GM03348 (cell line): ENCODE data around the gene KNG1.
"Not testable (repeated sequence)": the region's sequence is repeated elsewhere in the genome, so short reads cannot be mapped to it uniquely, and the experiment has no call there.

Experiments used
- DNase-seq: peaks from one replicate; pipeline ENCODE4 v3.0.0; 2012; ENCODE audit warnings: low spot score

KNG1 gene

DNA sequence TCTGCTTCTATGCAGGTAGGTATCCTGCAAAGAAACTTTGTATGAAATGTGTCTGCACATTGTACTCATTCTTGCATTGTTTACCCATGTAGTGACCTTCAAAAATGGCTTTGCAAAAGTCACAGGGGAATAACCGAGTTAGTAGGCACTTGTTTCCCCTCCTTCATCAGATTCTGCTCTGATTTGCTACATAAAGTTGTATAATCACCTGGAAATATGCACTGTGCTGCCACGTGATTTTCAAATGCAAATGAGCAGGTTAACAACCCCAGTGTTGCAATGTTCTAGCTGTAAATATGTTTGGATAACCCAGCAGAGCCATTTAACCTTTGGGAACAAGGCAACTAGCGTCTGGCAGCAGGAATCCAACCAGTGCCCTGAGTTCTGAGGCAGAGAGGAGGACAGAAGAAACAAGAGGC is at the start of gene KNG1:
Gene KNG1 (plus strand): TSS at position 321 of the 419 bp plus-strand sequence. CDS start 184 bp downstream, outside the sequence.
- DNase-seq: no peak

GRCh38 chr3:186668426-186668825 is 48.7 kb upstream of the KNG1 start:
- DNase-seq: no peak

- no peak for DNase-seq
Observed at GRCh38 chr3:186669378-186670084, 47.6 kb upstream of the KNG1 start.

- DNase-seq: no peak
Observed at GRCh38 chr3:186670155-186670554, 47.0 kb upstream of the KNG1 start.

DNA sequence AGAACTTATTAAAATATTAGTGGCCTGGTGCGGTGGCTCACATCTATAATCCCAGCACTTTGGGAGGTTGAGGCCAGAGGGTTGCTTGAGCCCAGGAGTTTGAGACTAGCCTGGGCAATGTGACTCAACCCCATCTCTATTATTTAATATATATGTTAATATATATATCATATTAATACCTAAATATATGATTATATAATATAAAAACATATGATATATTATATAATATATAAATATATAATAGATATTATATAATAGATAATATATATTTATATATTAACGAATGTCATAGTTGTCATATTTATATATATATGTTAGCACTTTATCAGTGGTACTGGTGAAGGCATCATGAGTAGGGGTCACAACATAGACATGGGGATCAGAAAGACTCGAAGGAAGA is 46.1 kb upstream of the KNG1 start:
- DNase-seq: no peak

GRCh38 chr3:186678604-186679003 is 38.6 kb upstream of the KNG1 start:
- DNase-seq: no peak

DNA sequence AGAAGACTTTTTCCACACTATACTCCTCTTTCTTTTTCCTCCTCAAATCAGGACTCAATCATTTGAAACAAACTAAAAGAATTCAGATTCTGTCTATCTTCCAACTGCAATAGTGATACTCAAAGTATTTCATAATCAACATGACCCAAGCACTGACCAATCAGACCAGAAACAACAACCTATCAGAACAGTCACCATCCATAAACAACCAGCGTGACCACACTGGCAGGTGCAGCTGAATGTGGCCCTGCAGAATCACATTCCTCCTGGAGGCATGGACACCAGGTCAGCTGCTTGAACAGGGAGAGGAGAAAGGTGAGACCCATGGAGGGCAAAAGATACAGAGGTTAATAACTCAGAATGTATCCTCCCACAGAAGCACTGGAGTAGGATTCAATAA is 38.0 kb upstream of the KNG1 start:
- DNase-seq: no peak

DNA sequence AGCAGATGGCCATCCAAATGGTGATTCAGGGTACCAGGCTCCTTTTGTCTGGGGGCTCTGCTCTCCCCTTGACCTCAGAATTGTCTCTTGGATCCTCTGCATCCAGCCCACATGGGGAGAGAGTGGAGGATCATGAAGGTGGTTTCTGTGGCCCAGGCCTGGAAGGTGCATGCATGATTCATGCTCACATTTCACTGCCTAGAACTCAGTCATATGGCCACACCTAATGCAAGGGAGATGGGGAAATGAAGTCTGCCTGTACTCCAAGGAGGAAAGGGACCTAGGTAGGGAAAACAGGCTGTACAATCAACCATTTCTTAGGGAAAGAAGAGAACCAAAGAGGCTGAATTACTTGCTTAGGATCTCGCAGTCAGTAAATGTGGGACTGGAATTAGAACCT is 36.3 kb upstream of the KNG1 start:
- no peak for DNase-seq

GRCh38 chr3:186682812-186683211 is 34.3 kb upstream of the KNG1 start:
- no peak for DNase-seq

GRCh38 chr3:186683979-186684378 is 33.2 kb upstream of the KNG1 start:
- no peak for DNase-seq

DNA sequence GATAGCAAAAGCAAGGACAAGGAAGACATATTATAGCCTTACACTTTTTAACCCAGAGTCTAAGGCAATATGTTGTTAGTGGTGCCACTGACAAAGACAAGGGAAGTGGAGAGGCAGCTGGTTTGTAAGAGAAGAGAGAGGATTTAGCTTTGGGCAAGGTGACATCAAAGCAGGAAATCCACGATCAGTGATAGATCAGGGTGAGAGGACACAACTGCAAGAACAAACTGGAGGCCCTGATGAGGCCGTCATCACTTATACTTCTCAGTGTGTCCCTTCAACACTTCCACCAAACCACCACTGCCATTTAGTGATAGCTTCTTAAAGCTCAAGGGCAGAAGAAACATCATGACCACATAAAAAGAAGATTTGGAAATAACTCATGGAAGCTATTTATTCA is 30.7 kb upstream of the KNG1 start:
- DNase-seq: not testable (repeated sequence)

- no peak for DNase-seq
Observed at GRCh38 chr3:186687120-186687651, 30.0 kb upstream of the KNG1 start.

DNA sequence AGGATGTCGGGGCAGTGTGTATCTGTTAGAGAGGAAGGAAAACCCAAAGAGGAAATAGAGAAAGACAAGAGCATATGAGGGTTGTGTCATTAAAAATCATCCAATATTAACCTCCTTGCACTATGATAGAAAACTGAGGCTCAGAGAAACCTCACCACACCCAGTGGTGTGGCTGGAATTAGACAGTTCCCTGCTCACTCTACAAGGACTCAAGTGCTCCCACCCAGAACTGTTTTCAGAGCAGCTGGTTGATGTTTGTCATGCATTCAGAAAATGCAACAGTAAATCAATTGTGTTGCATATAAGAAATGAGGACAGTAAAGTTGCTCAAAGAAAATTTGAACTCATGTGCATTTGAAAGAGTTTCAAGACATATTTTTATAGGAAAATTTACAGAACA is 26.9 kb upstream of the KNG1 start:
- not testable (repeated sequence) for DNase-seq

- DNase-seq: no peak
Observed at GRCh38 chr3:186691676-186692075, 25.5 kb upstream of the KNG1 start.

DNA sequence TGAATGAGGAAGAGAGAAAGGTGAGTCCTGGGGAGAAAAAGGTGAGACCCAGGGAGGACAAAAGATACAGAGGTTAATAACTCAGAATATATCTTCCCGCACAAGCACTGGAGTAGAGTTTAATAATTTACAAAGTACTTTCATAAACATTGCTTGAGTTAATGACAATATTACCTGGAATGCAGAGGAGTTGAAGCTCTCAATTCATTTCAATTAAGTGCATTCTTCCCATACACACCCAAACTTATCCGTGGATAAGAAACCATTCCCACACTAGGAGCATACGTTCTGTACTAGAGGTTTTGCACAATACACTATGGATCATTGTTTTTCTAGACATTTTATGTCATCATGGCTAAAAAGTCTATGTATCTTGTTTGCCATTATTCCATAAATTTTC is 23.3 kb upstream of the KNG1 start:
- no peak for DNase-seq

- no peak for DNase-seq
Observed at GRCh38 chr3:186694288-186695032, 22.7 kb upstream of the KNG1 start.

- DNase-seq: no peak
Observed at GRCh38 chr3:186696522-186696921, 20.6 kb upstream of the KNG1 start.

DNA sequence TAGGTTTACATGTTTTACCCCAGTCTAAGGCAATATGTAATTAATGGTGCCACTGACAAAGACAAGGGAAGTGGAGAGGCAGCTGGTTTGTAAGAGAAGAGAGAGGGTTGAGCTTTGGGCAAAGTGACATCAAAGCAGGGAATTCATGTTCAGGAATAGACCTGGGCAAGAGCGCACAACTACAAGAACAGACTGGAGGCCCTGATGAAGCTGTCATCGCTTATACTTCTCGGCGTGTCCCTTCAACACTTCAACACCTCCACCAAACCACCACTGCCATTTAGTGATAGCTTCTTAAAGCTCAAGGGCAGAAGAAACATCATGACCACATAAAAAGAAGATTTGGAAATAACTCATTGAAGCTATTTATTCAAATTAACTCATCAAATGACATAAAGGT is 19.6 kb upstream of the KNG1 start:
- DNase-seq: no peak

DNA sequence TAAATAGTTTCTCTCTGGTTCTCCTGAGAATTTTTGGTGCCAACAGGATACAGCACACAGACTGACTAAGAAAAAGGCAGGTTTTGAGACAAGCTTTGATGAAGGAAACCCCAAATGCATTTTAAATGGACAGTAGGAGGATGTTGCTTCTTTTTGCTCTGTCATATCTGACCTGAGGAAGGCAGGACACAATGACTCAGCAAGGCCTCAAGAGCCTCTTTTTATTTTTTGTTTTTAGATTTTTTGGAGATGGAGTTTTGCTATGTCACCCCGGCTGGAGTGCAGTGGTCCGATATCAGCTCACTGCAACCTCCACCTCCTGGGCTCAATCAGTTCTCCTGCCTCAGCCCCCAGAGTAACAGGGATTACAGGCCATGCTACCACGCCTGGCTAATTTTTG is 16.9 kb upstream of the KNG1 start:
- DNase-seq: no peak

DNA sequence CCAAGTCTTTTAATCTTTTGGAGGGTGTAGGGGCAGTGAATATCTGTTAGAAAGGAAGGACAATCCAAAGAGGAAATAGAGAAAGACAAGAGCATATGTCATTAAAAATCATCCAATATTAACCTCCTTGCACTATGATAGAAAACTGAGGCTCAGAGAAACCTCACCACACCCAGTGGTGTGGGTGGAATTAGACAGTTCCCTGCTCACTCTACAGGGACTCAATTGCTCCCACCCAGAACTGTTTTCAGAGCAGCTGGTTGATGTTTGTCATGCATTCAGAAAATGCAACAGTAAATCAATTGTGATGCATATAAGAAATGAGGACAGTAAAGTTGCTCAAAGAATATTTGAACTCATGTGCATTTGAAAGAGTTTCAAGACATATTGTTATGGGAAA is 14.7 kb upstream of the KNG1 start:
- DNase-seq: not testable (repeated sequence)

DNA sequence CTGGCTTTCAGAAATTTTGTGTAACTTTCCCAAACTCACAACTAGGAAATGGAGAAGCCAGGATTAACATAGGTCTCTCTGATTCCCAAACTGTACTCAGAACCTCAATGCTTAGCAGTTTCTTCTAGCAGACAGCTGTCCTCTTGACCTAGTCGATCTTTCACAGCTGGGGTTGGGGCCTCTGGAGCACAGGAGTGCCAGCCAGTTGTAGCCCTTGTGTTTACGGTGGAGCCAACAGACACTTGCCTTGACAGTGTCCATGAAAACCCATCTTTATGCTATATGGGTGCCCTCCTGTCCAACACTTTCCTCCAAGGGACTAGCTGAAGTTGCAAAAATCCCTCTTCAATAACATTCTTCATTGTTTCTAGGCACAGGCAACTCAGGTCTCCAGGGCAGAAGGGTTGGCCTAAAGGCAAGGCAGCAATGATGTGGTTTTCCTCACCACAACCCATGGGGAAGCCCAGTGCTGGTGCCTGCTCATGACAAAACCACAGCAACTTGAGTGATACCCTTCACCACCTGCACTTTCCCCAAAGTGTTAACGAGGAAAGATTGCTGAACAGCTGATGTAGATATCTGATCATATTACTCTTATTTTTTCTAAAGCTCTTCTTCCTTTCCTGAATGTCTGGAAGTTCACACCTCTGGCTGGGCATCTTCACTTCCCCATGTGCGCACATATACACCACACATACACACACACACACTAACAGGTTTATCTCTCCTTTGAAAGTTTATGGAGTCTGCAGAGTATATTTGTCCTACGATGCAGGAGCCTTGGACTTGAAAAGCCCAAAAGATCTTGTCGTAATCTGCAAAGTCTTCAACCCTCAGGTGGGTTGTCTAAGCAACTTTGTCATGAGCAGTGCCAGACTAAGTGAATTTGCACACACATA is 11.0 kb upstream of the KNG1 start:
- DNase-seq: no peak

DNA sequence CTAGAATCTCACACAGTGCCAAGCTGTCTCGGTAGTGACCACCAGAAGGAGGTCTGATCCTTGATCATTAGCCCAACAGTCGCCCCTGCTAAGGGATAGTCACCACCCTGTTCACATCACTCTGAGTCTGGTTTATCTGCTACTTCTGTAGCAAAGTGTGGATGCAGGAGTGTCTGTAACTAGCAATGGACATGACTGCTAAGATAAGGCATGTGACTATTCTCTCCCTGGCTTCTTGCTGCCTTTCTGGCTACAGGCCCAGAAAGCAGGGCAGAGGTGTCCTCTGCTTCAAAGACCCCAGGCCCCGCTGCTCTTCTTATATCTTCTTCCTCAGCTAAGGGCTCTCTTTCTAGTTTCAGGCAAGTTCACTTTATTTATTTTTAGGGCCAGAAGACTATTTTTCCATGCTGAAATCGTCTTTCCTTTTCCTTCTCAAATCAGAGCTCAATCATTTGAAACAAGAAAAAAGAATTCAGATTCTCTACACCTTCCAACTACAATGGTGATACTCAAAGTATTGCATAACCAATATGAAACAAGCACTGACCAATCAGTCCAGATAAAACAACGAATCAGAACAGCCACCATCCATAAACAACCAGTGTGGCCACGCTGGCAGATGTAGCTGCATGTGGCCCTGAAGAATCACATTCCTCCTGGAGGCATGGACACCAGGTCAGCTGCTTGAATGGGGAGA is 8.0 kb upstream of the KNG1 start:
- no peak for DNase-seq
